K562 (cell line): ENCODE data around the gene FABP3. TPM values are rescaled to one million over a fixed set of nuclear protein-coding genes. Genes with fewer than 3 reads are reported as not detected.

ENCODE experiments used
- BDP1 ChIP-seq: IDR thresholded peaks from 3 replicates; pipeline ENCODE4 v1.6.1; 2011; ENCODE audit not compliant: insufficient read length, insufficient read depth
- E2F8 ChIP-seq: fragments of 450-650 bp; IDR thresholded peaks from 2 replicates; pipeline ENCODE4 v1.7.1; 2018; ENCODE audit warnings: mild to moderate bottlenecking, low read depth; ENCODE audit not compliant: partially characterized antibody
- HNRNPLL ChIP-seq: fragments of 200-400 bp; formaldehyde crosslinking; IDR thresholded peaks from 2 replicates; pipeline ENCODE4 v1.6.1; 2017; ENCODE audit warnings: low read length, low read depth, mild to moderate bottlenecking; ENCODE audit not compliant: poor library complexity, severe bottlenecking
- ILF3 ChIP-seq: fragments of 450-650 bp; IDR thresholded peaks from 2 replicates; pipeline ENCODE4 v1.6.1; 2018; ENCODE audit warnings: antibody characterized with exemption, mild to moderate bottlenecking, moderate library complexity, borderline replicate concordance
- MAZ ChIP-seq, 2 experiments: fragments of 450-650 bp in 1 of 2; sonication (generic) in 1 of 2; formaldehyde crosslinking; IDR thresholded peaks in 1 of 2; conservative IDR thresholded peaks in 1 of 2; 2 replicates each; pipeline versions ENCODE4 v1.4.0 to v1.5.0; 2020; ENCODE audit warnings: mild to moderate bottlenecking in 1 of 2, missing genetic modification reagents in 1 of 2
- MTA1 ChIP-seq: fragments of 450-650 bp; IDR thresholded peaks from 2 replicates; pipeline ENCODE4 v1.6.1; 2017; ENCODE audit warnings: borderline replicate concordance
- NFATC3 ChIP-seq: fragments of 450-650 bp; IDR thresholded peaks from 2 replicates; pipeline ENCODE4 v1.6.1; 2017; ENCODE audit warnings: mild to moderate bottlenecking
- NFIC ChIP-seq: fragments of 450-650 bp; IDR thresholded peaks from 2 replicates; pipeline ENCODE4 v1.6.1; 2017; ENCODE audit warnings: mild to moderate bottlenecking, inconsistent platforms
- NR1H2 ChIP-seq: sonication (generic); formaldehyde crosslinking; IDR thresholded peaks from 2 replicates; pipeline ENCODE4 v1.4.0; 2020; ENCODE audit warnings: mild to moderate bottlenecking, missing genetic modification reagents
- NRF1 ChIP-seq, 2 experiments: fragments of 450-650 bp; IDR thresholded peaks in 1 of 2; conservative IDR thresholded peaks in 1 of 2; 2 replicates each; pipeline ENCODE4 v1.6.1; 2014; ENCODE audit warnings: mild to moderate bottlenecking in 2 of 2
- POLR2AphosphoS5 ChIP-seq: IDR thresholded peaks from 2 replicates; pipeline ENCODE4 v1.6.1; 2011; ENCODE audit warnings: mild to moderate bottlenecking, low read depth, low read length, moderate library complexity; ENCODE audit not compliant: control insufficient read depth, insufficient read depth
- PPARD ChIP-seq: fragments of 250-450 bp; sonication (Bioruptor Pico); IDR thresholded peaks from 2 replicates; pipeline ENCODE4 v1.8.0; 2022; ENCODE audit warnings: inconsistent platforms, mild to moderate bottlenecking, moderate library complexity
- SMARCC2 ChIP-seq: fragments of 450-650 bp; IDR thresholded peaks from 2 replicates; pipeline ENCODE4 v1.6.1; 2017; ENCODE audit warnings: antibody characterized with exemption, moderate library complexity, mild to moderate bottlenecking, low read depth
- TCF3 ChIP-seq: sonication (generic); formaldehyde crosslinking; IDR thresholded peaks from 2 replicates; pipeline ENCODE4 v1.4.0; 2020; ENCODE audit warnings: mild to moderate bottlenecking, missing genetic modification reagents
- THAP7 ChIP-seq: fragments of 250-450 bp; sonication (Bioruptor Pico); IDR thresholded peaks from 2 replicates; pipeline ENCODE4 v1.5.0; 2021
- WHSC1 ChIP-seq: IDR thresholded peaks from one replicate; pipeline ENCODE4 v1.6.1; 2012; ENCODE audit warnings: low read length, control low read depth, inconsistent platforms
- ZBTB43 ChIP-seq: sonication (generic); formaldehyde crosslinking; IDR thresholded peaks from 2 replicates; pipeline ENCODE4 v1.8.0; 2023; ENCODE audit warnings: mild to moderate bottlenecking, missing genetic modification reagents
- ZBTB7A ChIP-seq: IDR thresholded peaks from 2 replicates; pipeline ENCODE4 v1.6.1; 2011; ENCODE audit warnings: low read depth, mild to moderate bottlenecking, low read length, moderate library complexity, borderline replicate concordance; ENCODE audit not compliant: control insufficient read depth
- ZFPM2 ChIP-seq: fragments of 250-450 bp; sonication (Bioruptor Pico); IDR thresholded peaks from 2 replicates; pipeline ENCODE4 v1.5.1; 2022; ENCODE audit warnings: mild to moderate bottlenecking
- ZKSCAN1 ChIP-seq: fragments of 150-350 bp; IDR thresholded peaks from 2 replicates; pipeline ENCODE4 v1.6.1; 2016; ENCODE audit warnings: low read depth, low read length
- ZNF134 ChIP-seq: fragments of 250-450 bp; sonication (Bioruptor Pico); conservative IDR thresholded peaks from 2 replicates; pipeline ENCODE4 v1.4.0; 2020
- ZNF197 ChIP-seq: fragments of 200-800 bp; sonication (Bioruptor generic); IDR thresholded peaks from 2 replicates; pipeline ENCODE4 v1.6.1; 2016; ENCODE audit warnings: low read depth, missing genetic modification characterization, missing compliant biosample characterization
- ZNF449 ChIP-seq: fragments of 250-450 bp; sonication (Bioruptor Pico); IDR thresholded peaks from 2 replicates; pipeline ENCODE4 v1.8.0; 2022; ENCODE audit warnings: moderate library complexity, mild to moderate bottlenecking, inconsistent platforms
- ZNF764 ChIP-seq: fragments of 250-450 bp; sonication (Bioruptor Pico); IDR thresholded peaks from 2 replicates; pipeline ENCODE4 v1.4.0; 2020; ENCODE audit warnings: low read depth, mild to moderate bottlenecking, moderate library complexity
- polyA plus RNA-seq, 8 experiments: library from polyadenylated mRNA; depleted of rRNA in 4 of 8; stranded (reverse) in 5 of 8; unstranded in 3 of 8; fragments of >200 nt; fragmentation: Nextera tagmentation in 2 of 8; fragmentation: Illumina TruSeq in 1 of 8; extraction: Ambion mirVana in 2 of 8; extraction: Trizol in 1 of 8; gene quantifications; 2 replicates each; pipeline versions ENCODE4 v1.2.1 to v1.2.3, GENCODE V29; 2011 to 2014; ENCODE audit warnings: inconsistent platforms in 1 of 8, missing spikeins in 1 of 8
- total RNA-seq, 7 experiments: library from RNA; depleted of rRNA in 6 of 7; stranded (reverse); fragments of >200 nt in 6 of 7; fragmentation: Illumina TruSeq in 2 of 7; extraction: Trizol in 2 of 7; gene quantifications; 2 replicates each; pipeline versions ENCODE4 v1.2.1 to v1.2.3, GENCODE V29; 2011 to 2021; ENCODE audit warnings: low replicate concordance in 1 of 7

FABP3 gene
- total and polyA plus RNA-seq, 9 of the 15 experiments (the other 6 are each of a cell fraction or from before 2014, with no cell fraction given), result 0.22 TPM; not detected in 8

- no peak for TF ChIP-seq ZBTB43
- no peak for TF ChIP-seq POLR2AphosphoS5
- TF ChIP-seq ZBTB7A, result no peak
- TF ChIP-seq TCF3 (CRISPR knock-in tag), result no peak
- TF ChIP-seq ILF3, result no peak
- TF ChIP-seq ZNF197 (CRISPR knock-in tag), result no peak
- TF ChIP-seq PPARD (CRISPR knock-in tag), result no peak
- TF ChIP-seq ZNF134 (CRISPR knock-in tag), result no peak
- no peak for TF ChIP-seq SMARCC2
- peak; percentile 54; the same call in 1 of the 2 replicates for TF ChIP-seq ZKSCAN1
- no peak for TF ChIP-seq ZNF449 (CRISPR knock-in tag)
- no peak for TF ChIP-seq WHSC1
- TF ChIP-seq MTA1, result no peak
- TF ChIP-seq E2F8, result no peak
- no peak for TF ChIP-seq ZNF764
- no peak for TF ChIP-seq ZFPM2 (CRISPR knock-in tag)
- no peak for TF ChIP-seq BDP1
- TF ChIP-seq NFIC, result 0 out of 2 replicates have a peak, but pooled peaks have one; percentile 20
- TF ChIP-seq HNRNPLL, result peak; percentile 47
- no peak for TF ChIP-seq NFATC3
- peak; percentile 57 to 61; a peak in 2 of 4 replicates for TF ChIP-seq MAZ (CRISPR knock-in tag; conservative IDR thresholded peaks at IDR 0.05 in 1 of 2, IDR thresholded peaks at IDR 0.05 in 1 of 2)
- no peak for TF ChIP-seq THAP7 (CRISPR knock-in tag)
- no peak for TF ChIP-seq NR1H2 (CRISPR knock-in tag)
- TF ChIP-seq NRF1 (conservative IDR thresholded peaks at IDR 0.05 in 1 of 2, IDR thresholded peaks at IDR 0.05 in 1 of 2), result peak; percentile 16 to 17; a peak in 1 of 4 replicates
Observed at GRCh38 chr1:31394584-31395193, 21.8 kb upstream of the FABP3 start (continued).
